Endothelial cell (in vitro differentiated cells): ENCODE results near the gene HAVCR1. TPM values are rescaled to one million over a fixed set of nuclear protein-coding genes. Genes with fewer than 3 reads are reported as not detected.
"Not testable (repeated sequence)": the region's sequence is repeated elsewhere in the genome, so short reads cannot be mapped to it uniquely, and the experiment has no call there.

Experiments
- DNase-seq: peaks from one replicate; pipeline ENCODE4 v3.0.0; 2021; ENCODE audit warnings: low spot score
- H3K27ac Mint-ChIP-seq: one replicate; pipeline ENCODE4 v1.8.0; 2021; ENCODE audit warnings: mixed read lengths, inconsistent platforms; ENCODE audit not compliant: unreplicated experiment
- H3K27me3 Mint-ChIP-seq: one replicate; pipeline ENCODE4 v1.8.0; 2021; ENCODE audit warnings: mild to moderate bottlenecking, moderate library complexity, mixed read lengths, inconsistent platforms; ENCODE audit not compliant: unreplicated experiment
- H3K36me3 Mint-ChIP-seq: one replicate; pipeline ENCODE4 v1.8.0; 2021; ENCODE audit warnings: mild to moderate bottlenecking, low read depth, mixed read lengths, inconsistent platforms; ENCODE audit not compliant: unreplicated experiment
- H3K4me1 Mint-ChIP-seq: one replicate; pipeline ENCODE4 v1.8.0; 2021; ENCODE audit warnings: mild to moderate bottlenecking, mixed read lengths, inconsistent platforms; ENCODE audit not compliant: unreplicated experiment
- H3K4me3 Mint-ChIP-seq: one replicate; pipeline ENCODE4 v1.8.0; 2021; ENCODE audit warnings: mild to moderate bottlenecking, mixed read lengths, inconsistent platforms; ENCODE audit not compliant: unreplicated experiment
- H3K9me3 Mint-ChIP-seq: one replicate; pipeline ENCODE4 v1.8.0; 2021; ENCODE audit warnings: mixed read lengths, inconsistent platforms; ENCODE audit not compliant: unreplicated experiment
- total RNA-seq: library from RNA; stranded (reverse); fragmentation: NEBNext Ultra II Directional; extraction: Animal tissue kit (Norgen Biotek cat#: 25700); gene quantifications from one replicate; pipeline ENCODE4 v1.2.1, GENCODE V29; 2021; ENCODE audit not compliant: unreplicated experiment
- TF ChIP-seq, protein P1 (sequence below): fragments of 200-600 bp; sonication (generic); IDR thresholded peaks from one replicate; pipeline ENCODE4 v1.5.0; 2021; ENCODE audit warnings: antibody characterized with exemption; ENCODE audit not compliant: unreplicated experiment

The HAVCR1 gene
- total RNA-seq, 1 donor from 2014 or later, result not detected

DNA sequence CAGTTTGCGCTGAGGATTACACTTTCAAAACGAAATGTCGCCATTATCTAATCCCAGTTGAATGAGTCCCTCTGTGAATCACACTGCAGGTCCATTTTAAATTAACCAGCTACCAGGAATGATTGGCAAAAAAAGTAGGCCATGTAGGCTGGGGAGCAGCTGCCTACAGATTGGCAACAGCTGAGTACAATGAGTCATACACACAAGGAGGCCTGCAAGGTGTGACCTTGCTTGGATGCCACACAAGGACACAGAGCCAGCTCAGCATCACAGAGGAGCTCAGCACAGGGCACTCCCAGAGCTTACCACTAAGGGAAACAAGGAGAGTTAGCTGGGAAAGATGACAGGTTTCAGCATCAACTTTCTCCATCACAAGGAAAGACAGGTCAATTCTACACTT lies 12.9 kb downstream of the HAVCR1 start:
- Mint-ChIP-seq H3K9me3 (no peaks in the 10 kb centered on the region), H3K27me3 (no peaks in the 10 kb centered on the region), H3K27ac (no peak overlapping the region), H3K4me3 (no peak overlapping the region), H3K4me1 (peaks cover 20% of the 10 kb centered on the region), H3K36me3 (no peaks in the 10 kb centered on the region)
- TF ChIP-seq, protein P1, sequence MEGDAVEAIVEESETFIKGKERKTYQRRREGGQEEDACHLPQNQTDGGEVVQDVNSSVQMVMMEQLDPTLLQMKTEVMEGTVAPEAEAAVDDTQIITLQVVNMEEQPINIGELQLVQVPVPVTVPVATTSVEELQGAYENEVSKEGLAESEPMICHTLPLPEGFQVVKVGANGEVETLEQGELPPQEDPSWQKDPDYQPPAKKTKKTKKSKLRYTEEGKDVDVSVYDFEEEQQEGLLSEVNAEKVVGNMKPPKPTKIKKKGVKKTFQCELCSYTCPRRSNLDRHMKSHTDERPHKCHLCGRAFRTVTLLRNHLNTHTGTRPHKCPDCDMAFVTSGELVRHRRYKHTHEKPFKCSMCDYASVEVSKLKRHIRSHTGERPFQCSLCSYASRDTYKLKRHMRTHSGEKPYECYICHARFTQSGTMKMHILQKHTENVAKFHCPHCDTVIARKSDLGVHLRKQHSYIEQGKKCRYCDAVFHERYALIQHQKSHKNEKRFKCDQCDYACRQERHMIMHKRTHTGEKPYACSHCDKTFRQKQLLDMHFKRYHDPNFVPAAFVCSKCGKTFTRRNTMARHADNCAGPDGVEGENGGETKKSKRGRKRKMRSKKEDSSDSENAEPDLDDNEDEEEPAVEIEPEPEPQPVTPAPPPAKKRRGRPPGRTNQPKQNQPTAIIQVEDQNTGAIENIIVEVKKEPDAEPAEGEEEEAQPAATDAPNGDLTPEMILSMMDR, result no peak
- no peak for DNase-seq

DNA sequence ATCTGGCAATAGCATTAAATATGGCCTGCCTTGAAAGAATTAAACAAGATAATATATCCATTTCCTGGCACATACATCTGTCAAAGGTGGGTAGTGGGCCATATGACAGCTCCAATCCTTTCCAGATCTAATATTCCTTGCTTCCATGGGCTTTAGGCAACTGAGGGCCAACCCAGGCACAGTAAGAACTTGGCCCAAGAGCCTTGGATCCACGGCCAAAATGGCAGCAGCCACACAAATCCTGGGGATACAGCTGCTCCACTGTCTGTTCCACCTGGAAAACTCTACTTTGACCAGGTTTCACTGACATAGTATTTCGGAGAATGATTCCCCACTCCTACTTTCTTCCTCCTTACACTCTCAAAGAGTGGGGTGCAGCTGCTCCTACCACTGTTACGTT lies 13.3 kb downstream of the HAVCR1 start:
- Mint-ChIP-seq H3K27me3 (no peaks in the 10 kb centered on the region), H3K4me1 (peaks cover 17% of the 10 kb centered on the region), H3K4me3 (no peak overlapping the region), H3K9me3 (no peaks in the 10 kb centered on the region), H3K27ac (no peak overlapping the region), H3K36me3 (no peaks in the 10 kb centered on the region)
- TF ChIP-seq, protein P1, result no peak
- DNase-seq, result no peak

DNA sequence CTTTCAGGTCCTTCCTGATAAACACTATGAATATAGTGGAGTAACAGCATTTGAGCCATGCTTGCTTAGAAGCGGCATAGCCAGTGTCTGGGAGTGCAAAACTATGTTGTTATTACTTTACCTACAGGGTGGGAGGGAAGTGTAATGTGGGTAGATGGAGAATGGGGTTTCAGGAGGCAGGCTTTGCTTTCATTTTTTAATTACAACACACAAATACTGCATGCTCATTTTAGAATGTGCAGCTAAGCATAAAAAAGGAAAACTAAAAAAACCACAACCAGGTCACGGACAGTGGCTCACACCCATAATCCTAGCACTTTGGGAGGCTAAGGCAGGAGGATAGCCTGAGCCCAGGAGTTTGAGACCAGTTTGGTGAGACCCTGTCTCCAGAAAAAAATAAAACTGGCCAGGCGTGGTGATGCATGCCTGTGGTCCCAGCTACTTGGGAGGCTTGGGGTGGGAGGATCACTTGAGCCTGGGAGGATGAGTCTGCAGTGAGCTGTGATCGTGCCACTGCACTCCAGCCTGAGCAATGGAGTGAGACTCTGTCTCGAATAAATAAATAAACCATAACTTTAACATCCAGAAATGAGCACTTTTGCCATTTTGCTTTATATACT lies 20.2 kb downstream of the HAVCR1 start:
- Mint-ChIP-seq H3K9me3 (no peaks in the 10 kb centered on the region), H3K27me3 (no peaks in the 10 kb centered on the region), H3K4me3 (no peak overlapping the region), H3K4me1 (peaks cover 15% of the 10 kb centered on the region), H3K36me3 (no peaks in the 10 kb centered on the region), H3K27ac (no peak overlapping the region)
- TF ChIP-seq, protein P1, result no peak
- DNase-seq, result no peak

DNA sequence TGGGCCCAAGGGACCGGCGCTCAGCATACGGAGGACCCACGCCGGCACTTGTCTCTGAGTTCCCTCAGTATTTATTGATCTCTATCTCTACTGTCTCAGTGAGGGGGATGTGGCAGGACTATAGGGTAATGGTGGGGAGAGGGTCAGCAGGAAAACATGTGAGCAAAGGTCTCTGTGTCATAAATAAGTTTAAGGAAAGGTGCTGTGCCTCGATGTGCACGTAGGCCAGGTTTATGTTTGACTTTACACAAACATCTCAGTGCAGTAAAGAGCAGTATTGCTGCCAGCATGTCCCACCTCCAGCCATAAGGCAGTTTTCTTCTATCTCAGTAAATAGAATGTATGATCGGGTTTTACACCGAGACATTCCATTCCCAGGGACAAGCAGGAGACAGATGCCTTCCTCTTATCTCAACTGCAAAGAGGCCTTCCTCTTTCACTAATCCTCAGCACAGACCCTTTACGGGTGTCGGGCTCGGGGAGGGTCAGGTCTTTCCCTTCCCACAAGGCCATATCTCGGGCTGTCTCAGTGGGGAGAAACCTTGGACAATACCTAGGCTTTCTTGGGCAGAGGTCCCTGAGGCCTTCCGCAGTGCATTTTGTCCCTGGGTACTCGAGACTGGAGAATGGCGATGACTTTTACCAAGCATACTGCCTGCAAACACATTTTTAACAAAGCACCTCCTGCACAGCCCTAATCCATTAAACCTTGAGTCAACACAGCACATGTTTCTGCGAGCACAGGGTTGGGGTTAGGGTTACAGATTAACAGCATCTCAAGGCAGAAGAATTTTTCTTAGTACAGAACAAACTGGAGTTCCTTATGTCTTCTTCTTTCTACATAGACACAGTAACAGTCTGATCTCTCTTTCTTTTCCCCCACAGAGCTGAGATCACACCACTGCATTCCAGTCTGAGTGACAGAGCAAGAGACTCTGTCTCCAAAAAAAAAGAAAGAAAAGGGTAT lies 24.5 kb downstream of the HAVCR1 start:
- DNase-seq, H3K36me3 Mint-ChIP-seq, H3K4me3 Mint-ChIP-seq, H3K27me3 Mint-ChIP-seq, H3K9me3 Mint-ChIP-seq: not testable (repeated sequence)
- peaks cover 15% of the 10 kb centered on the region for H3K4me1 Mint-ChIP-seq
- H3K27ac Mint-ChIP-seq, result peak overlapping the region; percentile 32

DNA sequence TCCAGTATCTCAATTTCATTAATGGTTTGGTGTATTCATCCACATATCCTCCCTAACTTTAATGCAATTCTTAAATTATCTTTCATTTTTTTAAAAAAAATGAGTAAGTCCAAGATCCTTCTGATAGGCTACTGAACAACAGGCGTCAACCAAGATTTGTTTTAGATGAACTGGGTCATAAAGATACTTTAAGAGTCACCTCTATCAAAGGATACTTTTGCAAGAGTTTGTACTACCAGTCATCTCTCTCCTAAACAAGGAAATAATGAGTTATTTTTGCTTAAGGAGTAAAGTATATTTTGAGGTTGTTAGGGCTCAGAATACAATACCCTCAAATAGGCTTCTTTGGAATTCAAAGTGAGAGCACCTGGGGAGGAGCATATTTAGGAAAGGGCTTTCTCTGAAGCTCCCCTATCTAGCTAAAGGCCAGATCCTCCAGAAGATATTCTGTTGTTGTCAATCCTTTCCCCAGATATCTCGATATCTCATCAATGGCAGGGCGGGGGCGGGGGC lies 25.8 kb downstream of the HAVCR1 start:
- Mint-ChIP-seq H3K36me3 (no peaks in the 10 kb centered on the region), H3K9me3 (no peaks in the 10 kb centered on the region), H3K27ac (no peak overlapping the region), H3K27me3 (no peaks in the 10 kb centered on the region), H3K4me3 (no peak overlapping the region), H3K4me1 (peaks cover 15% of the 10 kb centered on the region)
- TF ChIP-seq, protein P1, result no peak
- DNase-seq, result no peak
